ENCODE results near the gene ZNF536.

GRCh38 chr19:30411714-30412113 is 39.5 kb downstream of the ZNF536 start:
- TF ChIP-seq POLR2A (IDR thresholded peaks at IDR 0.05) (no peak), CTCF (IDR thresholded peaks at IDR 0.05) (no peak)

Measured in esophagus squamous epithelium (tissue), 4 donors.